NOMO-1 treated with dmso at 0.1 percent for 144 hours (cell line): ENCODE data around the gene ARF1.

Experiments
- DNase-seq: peaks from one replicate; lab custom pipeline; 2025; ENCODE audit not compliant: unreplicated experiment; lab: John Stamatoyannopoulos, UW

ARF1 gene

DNA sequence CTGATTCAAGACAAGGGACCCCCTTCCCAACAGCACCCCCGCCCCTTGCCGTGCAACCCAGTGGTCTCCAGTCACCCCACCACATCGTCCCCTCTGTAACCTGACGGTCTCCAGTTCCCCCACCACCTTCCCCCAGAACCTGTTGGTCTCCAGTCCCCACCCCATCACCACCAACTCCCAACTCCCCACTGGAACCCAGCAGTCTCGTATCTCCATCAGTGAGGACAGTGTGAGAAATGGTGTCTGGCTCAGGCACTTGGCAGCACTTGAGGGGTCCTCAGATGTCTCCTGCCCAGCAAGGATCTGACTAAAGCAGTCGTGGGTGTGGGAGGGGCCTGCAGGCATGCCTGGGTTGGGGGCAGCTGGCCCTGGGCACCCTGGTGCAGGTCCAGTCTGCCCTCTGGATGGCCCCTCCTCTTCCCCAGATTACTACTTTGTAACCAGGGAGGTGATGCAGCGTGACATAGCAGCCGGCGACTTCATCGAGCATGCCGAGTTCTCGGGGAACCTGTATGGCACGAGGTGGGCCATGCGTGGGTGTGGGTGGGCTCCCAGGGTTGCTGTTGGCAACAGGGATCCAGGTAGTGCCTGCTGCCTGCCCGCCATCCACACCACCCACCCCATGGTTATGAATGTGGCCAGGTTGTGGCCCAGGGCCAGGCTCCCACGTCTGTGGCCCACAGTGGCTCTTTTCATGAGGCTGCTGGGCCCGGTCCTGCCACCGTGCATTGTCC, 64.1 kb downstream of the ARF1 start:
- no peak for DNase-seq

DNA sequence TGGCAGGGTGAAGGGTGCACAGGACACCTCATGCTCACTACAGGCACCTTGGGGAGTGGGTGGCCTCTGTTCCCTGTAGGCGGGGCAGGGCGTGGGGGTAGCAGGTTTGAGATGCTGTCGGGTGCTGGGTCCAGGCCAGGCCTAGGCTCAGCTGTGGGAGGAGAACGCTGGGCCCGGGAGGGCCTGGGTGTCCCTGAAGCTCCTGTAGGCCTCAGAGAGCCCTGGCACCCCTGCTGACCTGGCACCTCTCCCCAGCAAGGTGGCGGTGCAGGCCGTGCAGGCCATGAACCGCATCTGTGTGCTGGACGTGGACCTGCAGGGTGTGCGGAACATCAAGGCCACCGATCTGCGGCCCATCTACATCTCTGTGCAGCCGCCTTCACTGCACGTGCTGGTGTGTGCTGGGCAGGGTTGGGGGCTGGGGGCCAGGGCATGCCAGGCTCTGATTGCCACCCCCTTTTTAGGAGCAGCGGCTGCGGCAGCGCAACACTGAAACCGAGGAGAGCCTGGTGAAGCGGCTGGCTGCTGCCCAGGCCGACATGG, 64.7 kb downstream of the ARF1 start:
- no peak for DNase-seq

DNA sequence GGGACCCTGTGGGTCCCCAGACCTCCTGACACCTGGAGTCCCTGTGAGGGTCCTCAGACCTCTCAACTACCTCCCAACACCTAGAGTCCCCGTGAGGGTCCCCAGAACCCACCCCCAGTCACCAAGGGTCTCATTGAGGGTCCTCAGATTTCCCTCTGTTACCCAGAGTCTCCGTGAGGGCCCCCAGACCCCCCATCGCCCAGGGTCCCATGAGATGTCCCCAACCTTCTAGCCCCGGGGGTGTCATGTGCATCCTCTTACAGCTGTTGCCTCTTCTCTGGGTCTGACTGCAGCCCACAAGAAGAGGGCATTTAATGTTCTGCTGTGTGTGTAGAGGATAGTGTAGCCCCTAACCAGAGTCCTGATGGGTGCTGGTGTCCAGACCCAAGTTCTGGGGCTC, 65.3 kb downstream of the ARF1 start:
- DNase-seq, result no peak

DNA sequence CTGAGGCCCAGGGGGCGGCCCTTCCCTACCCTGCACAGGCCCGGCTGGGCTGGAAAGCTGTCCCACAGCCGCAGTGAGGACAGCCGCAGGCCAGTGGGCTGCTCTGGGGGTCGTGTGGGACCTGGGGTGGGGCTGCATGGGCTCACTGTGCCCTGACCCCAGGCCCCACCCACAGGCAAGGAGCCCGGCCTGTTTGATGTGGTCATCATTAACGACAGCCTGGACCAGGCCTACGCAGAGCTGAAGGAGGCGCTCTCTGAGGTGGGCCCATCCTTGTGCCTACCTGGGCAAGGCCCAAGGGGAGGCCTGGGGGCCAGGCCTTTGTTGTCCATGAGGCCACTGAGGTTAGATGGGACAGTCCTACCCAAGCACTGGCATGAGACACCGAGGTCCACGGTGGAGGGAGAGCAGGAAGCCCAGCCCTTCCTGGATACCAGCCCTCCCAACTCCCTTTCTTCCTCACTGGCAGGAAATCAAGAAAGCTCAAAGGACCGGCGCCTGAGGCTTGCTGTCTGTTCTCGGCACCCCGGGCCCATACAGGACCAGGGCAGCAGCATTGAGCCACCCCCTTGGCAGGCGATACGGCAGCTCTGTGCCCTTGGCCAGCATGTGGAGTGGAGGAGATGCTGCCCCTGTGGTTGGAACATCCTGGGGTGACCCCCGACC, 65.8 kb downstream of the ARF1 start:
- DNase-seq, result no peak
